SK-N-SH treated with all-trans-retinoic acid at 6 μM for 48 hours (cell line): ENCODE results near the gene RASGRF2.

Experiments
- ATAC-seq: fragments of 200-7000 bp; cut with Tn5 transposase; 3 replicates; pipeline ENCODE4 v1.9.1; 2020; ENCODE audit warnings: mild to moderate bottlenecking, moderate library complexity
- ARNTL ChIP-seq: fragments of 450-650 bp; formaldehyde crosslinking; IDR thresholded peaks from 2 replicates; pipeline ENCODE4 v1.5.0; 2020; ENCODE audit warnings: low read depth, mild to moderate bottlenecking, moderate library complexity, borderline replicate concordance
- BACH2 ChIP-seq: fragments of 250-450 bp; sonication (Bioruptor Pico); IDR thresholded peaks from 2 replicates; pipeline ENCODE4 v1.9.0; 2021; ENCODE audit warnings: mild to moderate bottlenecking, borderline replicate concordance
- CREB5 ChIP-seq: fragments of 250-450 bp; sonication (Bioruptor Pico); IDR thresholded peaks from 2 replicates; pipeline ENCODE4 v1.5.1; 2020; ENCODE audit warnings: low read depth, mild to moderate bottlenecking, moderate library complexity
- CSDC2 ChIP-seq: fragments of 250-450 bp; sonication (Bioruptor Pico); IDR thresholded peaks from 2 replicates; pipeline ENCODE4 v1.5.0; 2020; ENCODE audit warnings: mild to moderate bottlenecking, moderate library complexity
- ESRRG ChIP-seq: fragments of 250-450 bp; sonication (Bioruptor Pico); IDR thresholded peaks from 2 replicates; pipeline ENCODE4 v1.6.1; 2021; ENCODE audit warnings: mild to moderate bottlenecking
- GLIS3 ChIP-seq: fragments of 250-450 bp; sonication (Bioruptor Pico); IDR thresholded peaks from 2 replicates; pipeline ENCODE4 v1.5.0; 2020; ENCODE audit warnings: mild to moderate bottlenecking, moderate library complexity
- ISL1 ChIP-seq: fragments of 250-450 bp; sonication (Bioruptor Pico); IDR thresholded peaks from 2 replicates; pipeline ENCODE4 v2.1.2; 2022; ENCODE audit warnings: mild to moderate bottlenecking, moderate library complexity
- OSR1 ChIP-seq: fragments of 250-450 bp; sonication (Bioruptor Pico); IDR thresholded peaks from 2 replicates; pipeline ENCODE4 v1.8.0; 2022; ENCODE audit warnings: moderate library complexity, mild to moderate bottlenecking, inconsistent platforms
- POU6F1 ChIP-seq: fragments of 250-450 bp; sonication (Bioruptor Pico); IDR thresholded peaks from 2 replicates; pipeline ENCODE4 v1.8.0; 2021; ENCODE audit warnings: low read depth, mild to moderate bottlenecking, moderate library complexity, borderline replicate concordance
- PPARA ChIP-seq: fragments of 250-450 bp; sonication (Bioruptor Pico); IDR thresholded peaks from 2 replicates; pipeline ENCODE4 v1.5.0; 2020; ENCODE audit warnings: mild to moderate bottlenecking, borderline replicate concordance
- RARB ChIP-seq: fragments of 250-450 bp; sonication (Bioruptor Pico); IDR thresholded peaks from 2 replicates; pipeline ENCODE4 v1.8.0; 2021; ENCODE audit warnings: mild to moderate bottlenecking, moderate library complexity
- SNAI2 ChIP-seq: fragments of 250-450 bp; sonication (Bioruptor Pico); IDR thresholded peaks from 2 replicates; pipeline ENCODE4 v1.5.0; 2020; ENCODE audit warnings: mild to moderate bottlenecking, moderate library complexity
- TCF4 ChIP-seq: fragments of 250-450 bp; sonication (Bioruptor Pico); IDR thresholded peaks from 2 replicates; pipeline ENCODE4 v1.8.0; 2021; ENCODE audit warnings: mild to moderate bottlenecking, moderate library complexity, borderline replicate concordance
- TOX ChIP-seq: fragments of 250-450 bp; sonication (Bioruptor Pico); IDR thresholded peaks from 2 replicates; pipeline ENCODE4 v1.8.0; 2021; ENCODE audit warnings: mild to moderate bottlenecking, moderate library complexity, borderline replicate concordance
- TSHZ2 ChIP-seq: fragments of 250-450 bp; sonication (Bioruptor Pico); IDR thresholded peaks from 2 replicates; pipeline ENCODE4 v1.5.0; 2020; ENCODE audit warnings: mild to moderate bottlenecking, moderate library complexity
- ZC3H10 ChIP-seq: fragments of 250-450 bp; sonication (Bioruptor Pico); IDR thresholded peaks from 2 replicates; pipeline ENCODE4 v1.5.1; 2021; ENCODE audit warnings: mild to moderate bottlenecking, moderate library complexity
- ZFP3 ChIP-seq: fragments of 250-450 bp; sonication (Bioruptor Pico); IDR thresholded peaks from 2 replicates; pipeline ENCODE4 v1.5.0; 2020; ENCODE audit warnings: mild to moderate bottlenecking, moderate library complexity
- ZFP30 ChIP-seq: fragments of 450-650 bp; formaldehyde crosslinking; IDR thresholded peaks from 2 replicates; pipeline ENCODE4 v1.5.0; 2022; ENCODE audit warnings: mild to moderate bottlenecking, moderate library complexity
- ZNF565 ChIP-seq: fragments of 450-650 bp; formaldehyde crosslinking; conservative IDR thresholded peaks from 2 replicates; pipeline ENCODE4 v1.5.0; 2020; ENCODE audit warnings: low read depth, mild to moderate bottlenecking, moderate library complexity
- ZNF70 ChIP-seq: fragments of 450-650 bp; formaldehyde crosslinking; IDR thresholded peaks from 2 replicates; pipeline ENCODE4 v1.5.0; 2020; ENCODE audit warnings: mild to moderate bottlenecking, moderate library complexity
- ZNF8 ChIP-seq: fragments of 450-650 bp; formaldehyde crosslinking; IDR thresholded peaks from 2 replicates; pipeline ENCODE4 v1.5.0; 2020; ENCODE audit warnings: mild to moderate bottlenecking, moderate library complexity

Gene RASGRF2

GRCh38 chr5:80962630-80963520 lies 2.7 kb downstream of the RASGRF2 start:
- TF ChIP-seq CREB5 (CRISPR knock-in tag) = no peak
- no peak for TF ChIP-seq POU6F1
- no peak for TF ChIP-seq ISL1 (CRISPR knock-in tag)
- ATAC-seq = no peak

GRCh38 chr5:80963521-80963895 lies 3.3 kb downstream of the RASGRF2 start:
- no peak for ATAC-seq
- TF ChIP-seq SNAI2 (CRISPR knock-in tag) (no peak), TOX (CRISPR knock-in tag) (no peak), RARB (CRISPR knock-in tag) (no peak), BACH2 (no peak), GLIS3 (no peak), TSHZ2 (no peak), CSDC2 (CRISPR knock-in tag) (no peak), ARNTL (no peak), ZNF70 (no peak), ZNF565 (CRISPR knock-in tag) (no peak), ESRRG (CRISPR knock-in tag) (no peak), ZFP3 (no peak), ZC3H10 (CRISPR knock-in tag) (no peak), OSR1 (CRISPR knock-in tag) (no peak), TCF4 (CRISPR knock-in tag) (no peak)
- TF ChIP-seq, all 23 proteins: peak for 0

- TF ChIP-seq ZFP30 (CRISPR knock-in tag) = no peak
- no peak for TF ChIP-seq TOX (CRISPR knock-in tag)
- TF ChIP-seq ZNF8 = no peak
- TF ChIP-seq POU6F1 = no peak
- no peak for TF ChIP-seq BACH2
- no peak for TF ChIP-seq TCF4 (CRISPR knock-in tag)
- no peak for TF ChIP-seq PPARA (CRISPR knock-in tag)
- TF ChIP-seq ZNF70 = no peak
- TF ChIP-seq SNAI2 (CRISPR knock-in tag) = no peak
- TF ChIP-seq CSDC2 (CRISPR knock-in tag) = no peak
- TF ChIP-seq, all 23 proteins: peak for 0
- ATAC-seq = no peak
Observed at GRCh38 chr5:80963966-80964481, 3.9 kb downstream of the RASGRF2 start.

GRCh38 chr5:80964491-80964890 lies 4.3 kb downstream of the RASGRF2 start:
- no peak for TF ChIP-seq TSHZ2
- no peak for ATAC-seq
